CD4-positive, alpha-beta memory T cell (primary cell): ENCODE results near the gene ZNF541. TPM values are rescaled to one million over a fixed set of nuclear protein-coding genes. Genes with fewer than 3 reads are reported as not detected.

Source experiments
- CTCF ChIA-PET: fragments of 350-600 bp; sonication (Branson Sonifier 250); formaldehyde crosslinking; loops from one replicate; lab custom pipeline; 2021; ENCODE audit warnings: inconsistent platforms; ENCODE audit not compliant: partially characterized antibody; lab: Charles Lee
- POLR2A ChIA-PET: fragments of 350-600 bp; sonication (Branson Sonifier 250); formaldehyde crosslinking; loops from one replicate; lab custom pipeline; 2021; ENCODE audit not compliant: partially characterized antibody; lab: Charles Lee
- DNase-seq, 5 donors: peaks; one replicate each; pipeline versions ENCODE4 v3.0.0 to v3.0.0-alpha.2; 2020 to 2022; ENCODE audit warnings: mixed read lengths in 1 of 5
- H3K27ac ChIP-seq: one replicate; pipeline ENCODE4 v1.7.0; 2013; ENCODE audit warnings: low read depth, low read length
- H3K27me3 ChIP-seq: 2 replicates; pipeline ENCODE4 v1.7.0; 2013; ENCODE audit warnings: mild to moderate bottlenecking, low read length, moderate library complexity; ENCODE audit not compliant: insufficient read depth
- H3K36me3 ChIP-seq: 2 replicates; pipeline ENCODE4 v1.7.0; 2013; ENCODE audit warnings: mild to moderate bottlenecking, low read length, moderate library complexity; ENCODE audit not compliant: insufficient read depth
- H3K4me1 ChIP-seq: 2 replicates; pipeline ENCODE4 v1.7.0; 2013; ENCODE audit warnings: mild to moderate bottlenecking, low read length, moderate library complexity; ENCODE audit not compliant: insufficient read depth
- H3K4me3 ChIP-seq, 2 donors: one replicate each; pipeline ENCODE4 v1.7.0; 2013; ENCODE audit warnings: low read length in 2 of 2, mild to moderate bottlenecking in 1 of 2
- H3K9me3 ChIP-seq, 2 donors: one replicate each; pipeline ENCODE4 v1.7.0; 2013; ENCODE audit warnings: low read length in 2 of 2, control low read depth in 1 of 2; ENCODE audit not compliant: control insufficient read depth in 1 of 2
- H3K27ac Mint-ChIP-seq, 7 donors: one replicate each; pipeline ENCODE4 v1.8.0; 2020 to 2021; ENCODE audit warnings: mixed read lengths in 7 of 7, mild to moderate bottlenecking in 6 of 7, inconsistent platforms in 3 of 7, moderate library complexity in 3 of 7
- H3K27me3 Mint-ChIP-seq, 2 donors: one replicate each; pipeline ENCODE4 v1.8.0; 2020 to 2021; ENCODE audit warnings: mixed read lengths in 2 of 2
- H3K36me3 Mint-ChIP-seq, 2 donors: one replicate each; pipeline ENCODE4 v1.8.0; 2020 to 2021; ENCODE audit warnings: mixed read lengths in 2 of 2, inconsistent platforms in 1 of 2, mild to moderate bottlenecking in 1 of 2
- H3K4me1 Mint-ChIP-seq, 4 donors: one replicate each; pipeline ENCODE4 v1.8.0; 2020 to 2021; ENCODE audit warnings: mixed read lengths in 4 of 4, mild to moderate bottlenecking in 1 of 4
- H3K4me3 Mint-ChIP-seq, 8 donors: one replicate each; pipeline ENCODE4 v1.8.0; 2020 to 2021; ENCODE audit warnings: mixed read lengths in 8 of 8, mild to moderate bottlenecking in 7 of 8, moderate library complexity in 6 of 8, inconsistent platforms in 3 of 8
- H3K9me3 Mint-ChIP-seq, 8 donors: one replicate each; pipeline ENCODE4 v1.8.0; 2020 to 2021; ENCODE audit warnings: mixed read lengths in 8 of 8, mild to moderate bottlenecking in 5 of 8, inconsistent platforms in 3 of 8, moderate library complexity in 1 of 8
- intact Hi-C: fragments of 100-400 bp; cut with micrococcal nuclease; formaldehyde crosslinking; loops from one replicate; pipeline ENCODE4 v1.15.1; 2023
- polyA plus RNA-seq, 2 donors: library from polyadenylated mRNA; unstranded; fragments of 300-500 nt; fragmentation: Illumina TruSeq; gene quantifications; one replicate each; pipeline ENCODE4 v1.2.3, GENCODE V29; 2021
- total RNA-seq, 2 experiments: library from RNA; stranded (reverse); gene quantifications; one replicate each; pipeline ENCODE4 v1.2.3, GENCODE V29; 2021

Gene ZNF541
- total and polyA plus RNA-seq, 4 experiments from 2014 or later: 0.09 to 0.79 (median 0.53) TPM; not detected in 1

- no peak overlapping the region for H3K27ac Mint-ChIP-seq
- ChIA-PET CTCF (no interaction called here), POLR2A (no interaction called here)
- peaks cover 12% of the 10 kb centered on the region for H3K4me1 ChIP-seq
- no peaks in the 10 kb centered on the region for H3K27me3 ChIP-seq
- intact Hi-C loops: no loop called here
- H3K9me3 Mint-ChIP-seq: peaks cover 0 to 2% (median 0%) of the 10 kb centered on the region in 8 donors
- peaks cover 0 to 5% of the 10 kb centered on the region in 2 donors for H3K27me3 Mint-ChIP-seq
- no peaks in the 10 kb centered on the region for H3K9me3 ChIP-seq
- no peaks in the 10 kb centered on the region for H3K36me3 ChIP-seq
- H3K4me3 Mint-ChIP-seq: peak overlapping the region in 2 of 8 donors; percentile 36 to 51
- H3K27ac ChIP-seq: no peak overlapping the region
- no peak for DNase-seq
- no peak overlapping the region for H3K4me3 ChIP-seq
- H3K4me1 Mint-ChIP-seq: peaks cover 12 to 29% (median 19%) of the 10 kb centered on the region in 4 donors
- H3K36me3 Mint-ChIP-seq: no peaks in the 10 kb centered on the region
Observed at GRCh38 chr19:47544476-47544875, 28.5 kb downstream of the ZNF541 start.

GRCh38 chr19:47544075-47544474 lies 28.9 kb downstream of the ZNF541 start:
- peak overlapping the region in 1 of 7 donors; percentile 74 for H3K27ac Mint-ChIP-seq
- Histone ChIP-seq H3K9me3 (no peaks in the 10 kb centered on the region), H3K4me1 (peaks cover 12% of the 10 kb centered on the region), H3K27me3 (no peaks in the 10 kb centered on the region), H3K36me3 (no peaks in the 10 kb centered on the region), H3K4me3 (no peak overlapping the region), H3K27ac (no peak overlapping the region)
- peaks cover 0 to 5% of the 10 kb centered on the region in 2 donors for H3K27me3 Mint-ChIP-seq
- no peak for DNase-seq
- POLR2A ChIA-PET: no interaction called here
- H3K4me3 Mint-ChIP-seq: no peak overlapping the region
- intact Hi-C loops: no loop called here
- peaks cover 0 to 2% (median 0%) of the 10 kb centered on the region in 8 donors for H3K9me3 Mint-ChIP-seq
- H3K36me3 Mint-ChIP-seq: no peaks in the 10 kb centered on the region
- peaks cover 12 to 29% (median 19%) of the 10 kb centered on the region in 4 donors for H3K4me1 Mint-ChIP-seq
- CTCF ChIA-PET: interaction anchor here (1.5 kb wide), 1 partner anchor 20 kb away, joined by 3 read pairs; no protein-coding TSS in a partner anchor

GRCh38 chr19:47542030-47542475 lies 30.9 kb downstream of the ZNF541 start:
- Histone ChIP-seq H3K4me1 (peaks cover 12% of the 10 kb centered on the region), H3K9me3 (no peaks in the 10 kb centered on the region)

GRCh38 chr19:47541518-47541917 lies 31.4 kb downstream of the ZNF541 start:
- Mint-ChIP-seq H3K4me3 (peak overlapping the region in 6 of 8 donors; percentile 17 to 68 (median 49)), H3K4me1 (peaks cover 12 to 29% (median 19%) of the 10 kb centered on the region in 4 donors), H3K27me3 (peaks cover 0 to 5% of the 10 kb centered on the region in 2 donors), H3K27ac (peak overlapping the region; percentile 80 to 96 (median 92)), H3K36me3 (no peaks in the 10 kb centered on the region), H3K9me3 (peaks cover 0 to 2% (median 0%) of the 10 kb centered on the region in 8 donors)
- intact Hi-C loops: loop anchor here (2.0 kb wide), 1 partner anchor 69 kb away; no protein-coding TSS in a partner anchor
- POLR2A ChIA-PET: no interaction called here
- peak; percentile 67 to 82 (median 70) for DNase-seq
- Histone ChIP-seq H3K27me3 (no peaks in the 10 kb centered on the region), H3K4me1 (peaks cover 12% of the 10 kb centered on the region), H3K36me3 (no peaks in the 10 kb centered on the region), H3K9me3 (no peaks in the 10 kb centered on the region), H3K4me3 (no peak overlapping the region), H3K27ac (peak overlapping the region; percentile 31)
- CTCF ChIA-PET: no interaction called here

More at GRCh38 chr19:47542030-47542475, 30.9 kb downstream of the ZNF541 start:
- H3K4me3 Mint-ChIP-seq: peak overlapping the region in 4 of 8 donors; percentile 17 to 68 (median 58)
- peak overlapping the region; percentile 31 for H3K27ac ChIP-seq
- POLR2A ChIA-PET: no interaction called here
- CTCF ChIA-PET: no interaction called here
- H3K27me3 ChIP-seq: no peaks in the 10 kb centered on the region
- no peak overlapping the region for H3K4me3 ChIP-seq
- peaks cover 0 to 2% (median 0%) of the 10 kb centered on the region in 8 donors for H3K9me3 Mint-ChIP-seq
- peaks cover 0 to 5% of the 10 kb centered on the region in 2 donors for H3K27me3 Mint-ChIP-seq
- no peaks in the 10 kb centered on the region for H3K36me3 Mint-ChIP-seq
- intact Hi-C loops: no loop called here
- H3K27ac Mint-ChIP-seq: peak overlapping the region; percentile 80 to 96 (median 92)
- H3K36me3 ChIP-seq: no peaks in the 10 kb centered on the region
- H3K4me1 Mint-ChIP-seq: peaks cover 12 to 29% (median 19%) of the 10 kb centered on the region in 4 donors
- DNase-seq: no peak

GRCh38 chr19:47540748-47541147 lies 32.2 kb downstream of the ZNF541 start:
- H3K4me3 Mint-ChIP-seq: peak overlapping the region in 3 of 8 donors; percentile 8 to 35 (median 20)
- peaks cover 0 to 2% (median 0%) of the 10 kb centered on the region in 8 donors for H3K9me3 Mint-ChIP-seq
- no peaks in the 10 kb centered on the region for H3K9me3 ChIP-seq
- peaks cover 0 to 5% of the 10 kb centered on the region in 2 donors for H3K27me3 Mint-ChIP-seq
- H3K4me1 Mint-ChIP-seq: peaks cover 12 to 29% (median 19%) of the 10 kb centered on the region in 4 donors
- no peaks in the 10 kb centered on the region for H3K36me3 Mint-ChIP-seq
- no peaks in the 10 kb centered on the region for H3K27me3 ChIP-seq
- H3K27ac Mint-ChIP-seq: peak overlapping the region; percentile 29 to 96 (median 85)
- ChIA-PET POLR2A (interaction anchor here (2.3 kb wide), 1 partner anchor 60 kb away, joined by 8 read pairs; no protein-coding TSS in a partner anchor), CTCF (no interaction called here)
- DNase-seq: peak in 1 of 5 donors; percentile 15
- intact Hi-C loops: loop anchor here (2.0 kb wide), 1 partner anchor 70 kb away; no protein-coding TSS in a partner anchor
- H3K4me1 ChIP-seq: peaks cover 12% of the 10 kb centered on the region
- no peak overlapping the region for H3K27ac ChIP-seq
- no peaks in the 10 kb centered on the region for H3K36me3 ChIP-seq
- no peak overlapping the region for H3K4me3 ChIP-seq

- H3K36me3 Mint-ChIP-seq: no peaks in the 10 kb centered on the region
- peak overlapping the region; percentile 51 to 85 (median 69) for H3K4me3 Mint-ChIP-seq
- peaks cover 12 to 29% (median 19%) of the 10 kb centered on the region in 4 donors for H3K4me1 Mint-ChIP-seq
- POLR2A ChIA-PET: interaction anchor here (1.1 to 2.3 kb wide), 2 partner anchors 19 to 60 kb away, joined by 3 to 8 read pairs; no protein-coding TSS in a partner anchor
- H3K27ac Mint-ChIP-seq: peak overlapping the region; percentile 71 to 96 (median 89)
- H3K36me3 ChIP-seq: no peaks in the 10 kb centered on the region
- DNase-seq: peak in 2 of 5 donors; percentile 5 to 54
- H3K27me3 Mint-ChIP-seq: peaks cover 0 to 5% of the 10 kb centered on the region in 2 donors
- intact Hi-C loops: loop anchor here (2.0 kb wide), 1 partner anchor 71 kb away; no protein-coding TSS in a partner anchor
- peaks cover 12% of the 10 kb centered on the region for H3K4me1 ChIP-seq
- CTCF ChIA-PET: interaction anchor here (1.2 kb wide), 1 partner anchor 24 kb away, joined by 4 read pairs; the partner anchor contains the start of gene NAPA
- H3K9me3 Mint-ChIP-seq: peaks cover 0 to 2% (median 0%) of the 10 kb centered on the region in 8 donors
- H3K4me3 ChIP-seq: no peak overlapping the region
- no peaks in the 10 kb centered on the region for H3K27me3 ChIP-seq
- H3K27ac ChIP-seq: no peak overlapping the region
- no peaks in the 10 kb centered on the region for H3K9me3 ChIP-seq
Observed at GRCh38 chr19:47539747-47540311, 33.1 kb downstream of the ZNF541 start.

- Mint-ChIP-seq H3K27me3 (peaks cover 0 to 1% of the 10 kb centered on the region in 2 donors), H3K36me3 (no peaks in the 10 kb centered on the region), H3K9me3 (no peaks in the 10 kb centered on the region), H3K4me1 (peaks cover 12 to 29% (median 19%) of the 10 kb centered on the region in 4 donors), H3K27ac (peak overlapping the region in 3 of 7 donors; percentile 7 to 37 (median 13)), H3K4me3 (no peak overlapping the region)
- Histone ChIP-seq H3K27me3 (no peaks in the 10 kb centered on the region), H3K27ac (no peak overlapping the region), H3K4me3 (no peak overlapping the region), H3K36me3 (no peaks in the 10 kb centered on the region), H3K9me3 (no peaks in the 10 kb centered on the region), H3K4me1 (peaks cover 12% of the 10 kb centered on the region)
- POLR2A ChIA-PET: no interaction called here
- no peak for DNase-seq
- CTCF ChIA-PET: interaction anchor here (1.2 kb wide), 1 partner anchor 23 kb away, joined by 4 read pairs; the partner anchor contains the start of gene NAPA
- intact Hi-C loops: no loop called here
Observed at GRCh38 chr19:47538812-47539211, 34.1 kb downstream of the ZNF541 start.
